MM.1S (cell line): ENCODE results near the gene CNTNAP2.

Source experiments
- EZH2 ChIP-seq: fragments of 300-600 bp; sonication (generic); optimal IDR thresholded peaks from 2 replicates; pipeline ENCODE3; 2017; ENCODE audit warnings: low read depth, mild to moderate bottlenecking, antibody characterized with exemption, low read length, mixed read lengths
- EZH2phosphoT487 ChIP-seq: fragments of 300-600 bp; sonication (generic); IDR thresholded peaks from 2 replicates; pipeline ENCODE4 v1.6.1; 2018; ENCODE audit warnings: antibody characterized with exemption, low read length
- TF ChIP-seq, protein P1 (sequence below): fragments of 300-600 bp; sonication (generic); IDR thresholded peaks from 2 replicates; pipeline ENCODE4 v1.5.1; 2016; ENCODE audit warnings: antibody characterized with exemption, low read length, mixed read lengths

DNA sequence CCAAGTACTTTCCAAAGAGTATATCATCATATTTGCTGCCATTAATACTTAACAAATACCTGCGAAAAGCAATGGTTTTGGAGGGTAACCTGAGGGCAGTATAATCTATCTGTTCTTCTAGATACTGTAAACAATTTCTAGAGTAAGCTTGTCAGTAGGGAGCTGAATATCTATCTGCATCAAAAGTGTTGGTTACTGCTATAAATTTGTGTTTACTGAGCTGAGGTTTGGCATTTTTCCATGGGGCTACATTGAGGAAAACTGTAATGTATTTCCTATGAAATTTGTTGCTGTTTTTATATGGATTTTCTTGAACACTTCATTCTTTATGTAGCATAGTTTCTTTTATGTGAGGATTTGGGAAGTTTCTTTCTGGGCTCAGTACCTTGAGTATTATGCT, 913.4 kb downstream of the CNTNAP2 start:
- TF ChIP-seq, protein P1, sequence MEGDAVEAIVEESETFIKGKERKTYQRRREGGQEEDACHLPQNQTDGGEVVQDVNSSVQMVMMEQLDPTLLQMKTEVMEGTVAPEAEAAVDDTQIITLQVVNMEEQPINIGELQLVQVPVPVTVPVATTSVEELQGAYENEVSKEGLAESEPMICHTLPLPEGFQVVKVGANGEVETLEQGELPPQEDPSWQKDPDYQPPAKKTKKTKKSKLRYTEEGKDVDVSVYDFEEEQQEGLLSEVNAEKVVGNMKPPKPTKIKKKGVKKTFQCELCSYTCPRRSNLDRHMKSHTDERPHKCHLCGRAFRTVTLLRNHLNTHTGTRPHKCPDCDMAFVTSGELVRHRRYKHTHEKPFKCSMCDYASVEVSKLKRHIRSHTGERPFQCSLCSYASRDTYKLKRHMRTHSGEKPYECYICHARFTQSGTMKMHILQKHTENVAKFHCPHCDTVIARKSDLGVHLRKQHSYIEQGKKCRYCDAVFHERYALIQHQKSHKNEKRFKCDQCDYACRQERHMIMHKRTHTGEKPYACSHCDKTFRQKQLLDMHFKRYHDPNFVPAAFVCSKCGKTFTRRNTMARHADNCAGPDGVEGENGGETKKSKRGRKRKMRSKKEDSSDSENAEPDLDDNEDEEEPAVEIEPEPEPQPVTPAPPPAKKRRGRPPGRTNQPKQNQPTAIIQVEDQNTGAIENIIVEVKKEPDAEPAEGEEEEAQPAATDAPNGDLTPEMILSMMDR = no peak
- TF ChIP-seq EZH2 (no peak), EZH2phosphoT487 (no peak)
